ENCODE results near the gene MATN1. TPM values are rescaled to one million over a fixed set of nuclear protein-coding genes. Genes with fewer than 3 reads are reported as not detected.

The MATN1 gene
- total RNA-seq, 1 donor from 2014 or later: 0.54 TPM

- no peak overlapping the region for H3K27ac Mint-ChIP-seq
- peaks cover 54% of the 10 kb centered on the region for H3K27me3 Mint-ChIP-seq
- no peaks in the 10 kb centered on the region for H3K4me1 Mint-ChIP-seq
- DNase-seq: no peak
- intact Hi-C loops (cut with micrococcal nuclease): no loop called here
- H3K4me3 Mint-ChIP-seq: no peak overlapping the region
- H3K9me3 Mint-ChIP-seq: no peaks in the 10 kb centered on the region
- no peaks in the 10 kb centered on the region for H3K36me3 Mint-ChIP-seq (ENCODE audit: low read depth)
These were observed 40.7 kb downstream of the MATN1 start for GRCh38 chr1:30682396-30683275.

- Mint-ChIP-seq H3K4me1 (no peaks in the 10 kb centered on the region), H3K36me3 (ENCODE audit: low read depth) (no peaks in the 10 kb centered on the region), H3K4me3 (no peak overlapping the region), H3K27me3 (peaks cover 46% of the 10 kb centered on the region), H3K27ac (no peak overlapping the region), H3K9me3 (no peaks in the 10 kb centered on the region)
- intact Hi-C loops (cut with micrococcal nuclease): no loop called here
- DNase-seq: no peak
These were observed 41.6 kb downstream of the MATN1 start for GRCh38 chr1:30681782-30682181.

- no peaks in the 10 kb centered on the region for H3K36me3 Mint-ChIP-seq (ENCODE audit: low read depth)
- H3K9me3 Mint-ChIP-seq: no peaks in the 10 kb centered on the region
- no peak overlapping the region for H3K4me3 Mint-ChIP-seq
- intact Hi-C loops (cut with micrococcal nuclease): no loop called here
- no peak overlapping the region for H3K27ac Mint-ChIP-seq
- peaks cover 37% of the 10 kb centered on the region for H3K27me3 Mint-ChIP-seq
- no peak for DNase-seq
- no peaks in the 10 kb centered on the region for H3K4me1 Mint-ChIP-seq
These were observed 42.5 kb downstream of the MATN1 start for GRCh38 chr1:30680879-30681278.

GRCh38 chr1:30680429-30680828, 43.0 kb downstream of the MATN1 start:
- Mint-ChIP-seq H3K27ac (no peak overlapping the region), H3K36me3 (ENCODE audit: low read depth) (no peaks in the 10 kb centered on the region), H3K9me3 (no peaks in the 10 kb centered on the region), H3K4me1 (no peaks in the 10 kb centered on the region), H3K4me3 (no peak overlapping the region), H3K27me3 (peaks cover 35% of the 10 kb centered on the region)
- no peak for DNase-seq
- intact Hi-C loops (cut with micrococcal nuclease): no loop called here

DNA sequence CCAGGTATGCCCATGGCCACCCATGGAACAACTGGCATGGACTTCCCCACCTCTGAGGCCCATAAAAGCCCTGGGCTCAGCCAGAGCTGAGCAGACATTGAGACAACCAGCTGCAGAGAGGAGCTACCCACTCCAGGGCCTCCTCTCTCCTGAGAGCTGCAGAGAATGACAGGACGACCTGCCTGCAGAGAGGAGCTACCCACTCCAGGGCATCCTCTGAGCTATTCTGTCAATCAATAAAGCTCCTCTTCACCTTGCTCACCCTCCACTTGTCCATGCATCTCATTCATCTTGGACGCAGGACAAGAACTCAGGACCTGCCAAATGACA, 43.4 kb downstream of the MATN1 start:
- no peaks in the 10 kb centered on the region for H3K36me3 Mint-ChIP-seq (ENCODE audit: low read depth)
- intact Hi-C loops (cut with micrococcal nuclease): no loop called here

DNA sequence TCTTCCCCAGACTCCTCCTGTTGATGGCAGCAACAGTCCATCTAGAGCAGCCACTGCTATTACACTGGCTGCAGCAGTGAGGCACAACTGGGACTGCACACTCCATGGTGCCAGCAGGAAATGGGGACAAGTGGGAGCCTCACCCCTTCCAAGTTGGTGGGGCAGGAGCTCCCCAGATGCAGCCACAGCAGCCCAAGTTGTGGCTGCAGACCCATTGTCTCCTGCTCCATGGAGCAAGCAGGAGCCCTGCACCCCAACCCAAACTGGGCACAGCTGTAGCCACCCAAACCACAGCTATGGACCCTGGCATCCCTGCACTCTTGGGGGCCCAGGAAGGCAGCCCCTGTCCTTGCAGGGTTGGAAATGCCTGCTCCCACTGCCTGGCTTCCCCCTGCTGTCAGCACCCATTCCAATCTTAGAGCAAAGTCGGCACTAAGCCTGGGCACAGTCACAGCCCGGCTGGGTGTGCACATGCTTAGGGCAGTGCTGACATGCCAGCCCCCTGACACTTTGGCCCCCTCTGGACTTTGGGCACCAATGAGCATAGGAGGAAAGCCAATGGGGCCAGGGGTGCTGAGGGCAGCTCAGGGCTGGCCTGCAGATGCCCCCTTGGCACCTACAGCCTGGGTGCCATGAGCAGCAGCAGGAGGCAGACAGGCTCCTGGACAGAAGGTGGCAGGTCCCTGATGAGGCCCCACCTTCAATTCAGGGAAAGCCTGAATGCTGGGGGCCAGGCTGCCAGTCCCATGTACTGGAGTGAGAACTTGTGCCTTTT, 44.0 kb downstream of the MATN1 start:
- H3K27ac Mint-ChIP-seq: no peak overlapping the region
- peaks cover 27% of the 10 kb centered on the region for H3K27me3 Mint-ChIP-seq
- no peak overlapping the region for H3K4me3 Mint-ChIP-seq
- no peak for DNase-seq
- H3K4me1 Mint-ChIP-seq: no peaks in the 10 kb centered on the region
- H3K36me3 Mint-ChIP-seq (ENCODE audit: low read depth): no peaks in the 10 kb centered on the region
- no peaks in the 10 kb centered on the region for H3K9me3 Mint-ChIP-seq
- intact Hi-C loops (cut with micrococcal nuclease): no loop called here

More for the DNA sequence above, 43.4 kb downstream of the MATN1 start:
- Mint-ChIP-seq H3K4me1 (no peaks in the 10 kb centered on the region), H3K27me3 (peaks cover 33% of the 10 kb centered on the region), H3K4me3 (no peak overlapping the region), H3K9me3 (no peaks in the 10 kb centered on the region), H3K27ac (no peak overlapping the region)
- no peak for DNase-seq

GRCh38 chr1:30678209-30678608, 45.2 kb downstream of the MATN1 start:
- Mint-ChIP-seq H3K9me3 (no peaks in the 10 kb centered on the region), H3K4me1 (no peaks in the 10 kb centered on the region), H3K27me3 (peaks cover 25% of the 10 kb centered on the region), H3K27ac (no peak overlapping the region), H3K4me3 (no peak overlapping the region), H3K36me3 (ENCODE audit: low read depth) (no peaks in the 10 kb centered on the region)
- no peak for DNase-seq
- intact Hi-C loops (cut with micrococcal nuclease): no loop called here

DNA sequence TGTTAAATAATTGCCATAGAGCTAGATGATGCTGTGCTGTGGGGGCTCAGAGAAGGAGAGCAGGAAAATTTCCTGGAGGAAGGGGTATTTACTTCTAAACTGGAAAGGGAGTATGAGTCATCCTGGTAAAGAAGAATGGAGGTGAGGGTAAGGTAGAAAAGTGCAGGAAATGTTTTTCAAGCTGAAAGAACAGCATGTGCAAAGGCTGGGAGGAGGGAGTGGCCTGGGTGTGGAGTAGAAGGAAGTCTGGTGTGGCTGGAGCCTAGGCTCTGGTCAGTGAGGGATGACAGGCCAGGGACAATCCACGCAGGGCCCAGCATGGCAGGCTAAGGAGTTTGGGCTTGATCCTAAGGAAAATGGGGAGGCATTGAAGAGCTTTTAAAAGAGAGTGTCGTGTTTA, 45.9 kb downstream of the MATN1 start:
- Mint-ChIP-seq H3K4me1 (no peaks in the 10 kb centered on the region), H3K27ac (no peak overlapping the region), H3K36me3 (ENCODE audit: low read depth) (no peaks in the 10 kb centered on the region), H3K27me3 (peaks cover 19% of the 10 kb centered on the region), H3K9me3 (no peaks in the 10 kb centered on the region), H3K4me3 (no peak overlapping the region)
- intact Hi-C loops (cut with micrococcal nuclease): no loop called here
- DNase-seq: no peak

DNA sequence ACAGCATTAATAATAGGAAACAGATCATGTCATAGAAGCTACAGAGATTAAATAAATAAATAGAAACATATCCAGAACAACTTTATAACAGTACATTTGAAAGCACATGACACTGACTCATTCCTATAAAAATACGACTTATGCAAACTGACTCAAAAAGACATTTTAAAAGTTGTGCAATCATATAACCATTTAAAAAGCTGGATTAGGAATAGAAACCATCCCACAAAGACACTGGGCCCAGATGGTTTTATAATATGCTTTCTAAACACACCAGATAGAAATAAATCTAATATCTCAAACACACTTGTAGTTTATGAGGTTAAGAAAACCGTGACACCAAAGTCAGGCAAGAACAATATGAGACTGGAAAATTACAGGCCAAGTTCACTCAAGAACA, 47.6 kb downstream of the MATN1 start:
- no peaks in the 10 kb centered on the region for H3K36me3 Mint-ChIP-seq (ENCODE audit: low read depth)
- intact Hi-C loops (cut with micrococcal nuclease): no loop called here
- no peaks in the 10 kb centered on the region for H3K9me3 Mint-ChIP-seq
- H3K27ac Mint-ChIP-seq: no peak overlapping the region
- no peak overlapping the region for H3K4me3 Mint-ChIP-seq
- DNase-seq: no peak
- H3K4me1 Mint-ChIP-seq: no peaks in the 10 kb centered on the region
- peaks cover 14% of the 10 kb centered on the region for H3K27me3 Mint-ChIP-seq

GRCh38 chr1:30675289-30675688, 48.1 kb downstream of the MATN1 start:
- DNase-seq: no peak

DNA sequence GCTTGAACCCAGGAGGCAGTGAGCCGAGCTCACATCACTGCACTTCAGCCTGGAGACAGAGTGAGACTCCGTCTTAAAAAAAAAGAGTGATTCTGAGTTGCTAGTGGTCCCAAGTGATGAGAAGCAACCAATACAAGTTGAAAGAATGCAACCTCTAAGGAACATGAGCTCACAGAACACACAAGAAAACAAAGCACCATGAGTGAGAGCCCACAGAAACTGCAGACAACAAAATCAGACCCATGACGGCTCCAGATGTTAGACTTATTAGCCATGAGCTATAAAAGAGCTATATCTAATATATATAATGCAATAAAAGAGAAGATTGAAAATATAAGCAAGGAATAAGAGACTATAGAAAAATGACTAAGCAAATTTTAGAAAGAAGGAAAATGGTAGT, 50.0 kb downstream of the MATN1 start:
- Mint-ChIP-seq H3K36me3 (ENCODE audit: low read depth) (no peaks in the 10 kb centered on the region), H3K4me1 (no peaks in the 10 kb centered on the region), H3K9me3 (no peaks in the 10 kb centered on the region), H3K4me3 (no peak overlapping the region), H3K27me3 (peaks cover 14% of the 10 kb centered on the region), H3K27ac (no peak overlapping the region)
- intact Hi-C loops (cut with micrococcal nuclease): no loop called here
- DNase-seq: no peak

More at GRCh38 chr1:30675289-30675688, 48.1 kb downstream of the MATN1 start:
- intact Hi-C loops (cut with micrococcal nuclease): no loop called here
- H3K9me3 Mint-ChIP-seq: no peaks in the 10 kb centered on the region
- peaks cover 14% of the 10 kb centered on the region for H3K27me3 Mint-ChIP-seq
- H3K36me3 Mint-ChIP-seq (ENCODE audit: low read depth): no peaks in the 10 kb centered on the region
- H3K4me3 Mint-ChIP-seq: no peak overlapping the region
- H3K27ac Mint-ChIP-seq: no peak overlapping the region
- no peaks in the 10 kb centered on the region for H3K4me1 Mint-ChIP-seq

DNA sequence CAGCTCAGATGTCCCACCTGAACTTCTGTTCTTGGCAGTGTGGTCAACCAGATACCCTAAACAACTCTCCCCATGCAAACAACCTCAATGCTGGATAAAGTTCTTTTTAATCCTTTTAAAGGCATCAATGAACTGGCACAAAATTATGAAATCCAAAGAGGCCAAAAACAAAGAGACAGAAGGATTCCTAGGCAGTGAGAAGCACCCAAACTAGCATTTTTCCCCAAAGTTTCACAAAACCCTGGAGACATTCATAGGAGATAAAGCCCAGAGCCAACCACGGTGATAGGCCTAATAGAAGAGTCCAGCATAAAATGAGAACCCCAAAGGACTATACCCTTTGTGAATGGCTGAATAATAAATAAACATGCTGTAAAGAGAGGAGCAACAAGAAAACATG, 50.7 kb downstream of the MATN1 start:
- Mint-ChIP-seq H3K9me3 (no peaks in the 10 kb centered on the region), H3K36me3 (ENCODE audit: low read depth) (no peaks in the 10 kb centered on the region), H3K4me3 (no peak overlapping the region), H3K27me3 (peaks cover 14% of the 10 kb centered on the region), H3K27ac (no peak overlapping the region), H3K4me1 (no peaks in the 10 kb centered on the region)
- intact Hi-C loops (cut with micrococcal nuclease): no loop called here
- no peak for DNase-seq

GRCh38 chr1:30670240-30671060, 52.9 kb downstream of the MATN1 start:
- DNase-seq: no peak
- Mint-ChIP-seq H3K27me3 (peaks cover 12% of the 10 kb centered on the region), H3K27ac (no peak overlapping the region), H3K9me3 (no peaks in the 10 kb centered on the region), H3K36me3 (ENCODE audit: low read depth) (no peaks in the 10 kb centered on the region), H3K4me1 (no peaks in the 10 kb centered on the region), H3K4me3 (no peak overlapping the region)
- intact Hi-C loops (cut with micrococcal nuclease): no loop called here
